ENCODE data around the gene SLC50A1. TPM values are rescaled to one million over a fixed set of nuclear protein-coding genes. Genes with fewer than 3 reads are reported as not detected.

SLC50A1 gene
- polyA plus RNA-seq, 2 donors, result 41.0 to 51.5 TPM

DNA sequence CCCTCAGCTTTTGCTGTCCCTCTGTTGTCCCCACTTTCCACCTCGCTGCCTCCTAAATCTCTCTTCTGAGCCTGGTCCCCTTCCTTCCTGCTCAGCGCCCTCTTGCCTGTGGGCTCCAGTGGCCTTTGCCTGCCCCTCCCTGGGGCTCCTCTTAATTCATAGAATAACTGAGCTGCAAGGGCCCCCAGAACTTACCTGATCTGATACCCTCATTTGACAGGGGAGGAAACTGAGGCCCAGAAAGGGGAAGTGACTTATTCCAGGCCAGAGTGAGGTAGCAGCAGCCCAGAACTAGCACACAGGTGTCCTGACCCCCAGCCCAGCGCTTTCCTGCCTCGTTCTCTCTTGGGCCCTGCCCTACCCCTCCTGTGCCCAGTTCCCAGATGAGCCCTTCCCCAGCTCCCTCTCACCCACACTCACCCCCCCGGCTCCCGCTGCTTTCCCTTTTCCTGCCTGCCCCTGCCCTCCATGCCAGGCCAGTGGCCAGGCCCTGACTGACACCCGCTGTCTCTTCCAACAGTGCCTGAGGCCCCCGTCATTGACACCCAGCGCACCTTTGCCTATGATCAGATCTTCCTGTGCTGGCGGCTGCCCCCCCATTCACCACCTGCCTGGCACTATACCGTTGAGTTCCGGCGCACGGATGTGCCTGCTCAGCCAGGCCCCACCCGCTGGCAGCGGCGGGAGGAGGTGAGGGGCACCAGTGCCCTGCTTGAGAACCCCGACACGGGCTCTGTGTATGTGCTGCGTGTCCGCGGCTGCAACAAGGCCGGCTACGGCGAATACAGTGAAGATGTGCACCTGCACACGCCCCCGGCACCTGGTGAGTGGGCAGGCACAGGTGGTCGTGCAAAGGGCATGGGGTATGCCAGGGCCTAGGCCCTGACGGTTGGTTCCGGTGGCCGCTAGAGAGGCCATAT, 43.7 kb downstream of the SLC50A1 start:
- Histone ChIP-seq H3K4me1 (ENCODE audit: control insufficient read depth in 2 of 2, insufficient read depth in 2 of 2, low read length in 1 of 2) (peaks cover 0 to 11% of the 10 kb centered on the region in 2 donors), H3K4me3 (ENCODE audit: low read depth in 1 of 2, low read length in 2 of 2) (no peak overlapping the region), H3K36me3 (ENCODE audit: control insufficient read depth in 2 of 2, insufficient read depth in 2 of 2, low read length in 1 of 2) (peaks cover 0 to 6% of the 10 kb centered on the region in 2 donors), H3K9me3 (ENCODE audit: control insufficient read depth in 2 of 2, insufficient read depth in 1 of 2, low read depth in 1 of 2, low read length in 1 of 2) (no peaks in the 10 kb centered on the region), H3K27me3 (ENCODE audit: control insufficient read depth in 1 of 2, insufficient read depth in 2 of 2, low read length in 2 of 2) (no peaks in the 10 kb centered on the region), H3K27ac (ENCODE audit: low read depth in 2 of 2, low read length in 1 of 2) (no peak overlapping the region)
- WGBS, 2 donors, result 87 to 88% methylated on average over 31 of the region's 31 CpGs

GRCh38 chr1:155181371-155182051, 45.9 kb downstream of the SLC50A1 start:
- Histone ChIP-seq H3K36me3 (ENCODE audit: control insufficient read depth in 2 of 2, insufficient read depth in 2 of 2, low read length in 1 of 2) (peaks cover 0 to 6% of the 10 kb centered on the region in 2 donors), H3K27me3 (ENCODE audit: control insufficient read depth in 1 of 2, insufficient read depth in 2 of 2, low read length in 2 of 2) (no peaks in the 10 kb centered on the region), H3K4me1 (ENCODE audit: control insufficient read depth in 2 of 2, insufficient read depth in 2 of 2, low read length in 1 of 2) (peaks cover 0 to 15% of the 10 kb centered on the region in 2 donors), H3K27ac (ENCODE audit: low read depth in 2 of 2, low read length in 1 of 2) (no peak overlapping the region), H3K9me3 (ENCODE audit: control insufficient read depth in 2 of 2, insufficient read depth in 1 of 2, low read depth in 1 of 2, low read length in 1 of 2) (no peaks in the 10 kb centered on the region), H3K4me3 (ENCODE audit: low read depth in 1 of 2, low read length in 2 of 2) (no peak overlapping the region)
- 92 to 93% methylated on average over 18 of the region's 18 CpGs for WGBS, 2 donors

- 87 to 89% methylated on average over 7 of the region's 7 CpGs for WGBS, 2 donors
- no peaks in the 10 kb centered on the region for H3K9me3 ChIP-seq (ENCODE audit: control insufficient read depth in 2 of 2, insufficient read depth in 1 of 2, low read depth in 1 of 2, low read length in 1 of 2)
- no peaks in the 10 kb centered on the region for H3K27me3 ChIP-seq (ENCODE audit: control insufficient read depth in 1 of 2, insufficient read depth in 2 of 2, low read length in 2 of 2)
- H3K4me3 ChIP-seq (ENCODE audit: low read depth in 1 of 2, low read length in 2 of 2), result no peak overlapping the region
- peaks cover 0 to 8% of the 10 kb centered on the region in 2 donors for H3K36me3 ChIP-seq (ENCODE audit: control insufficient read depth in 2 of 2, insufficient read depth in 2 of 2, low read length in 1 of 2)
- no peak overlapping the region for H3K27ac ChIP-seq (ENCODE audit: low read depth in 2 of 2, low read length in 1 of 2)
- H3K4me1 ChIP-seq (ENCODE audit: control insufficient read depth in 2 of 2, insufficient read depth in 2 of 2, low read length in 1 of 2), result peaks cover 3 to 11% of the 10 kb centered on the region in 2 donors
Measured at GRCh38 chr1:155182052-155182550, 46.4 kb downstream of the SLC50A1 start.

DNA sequence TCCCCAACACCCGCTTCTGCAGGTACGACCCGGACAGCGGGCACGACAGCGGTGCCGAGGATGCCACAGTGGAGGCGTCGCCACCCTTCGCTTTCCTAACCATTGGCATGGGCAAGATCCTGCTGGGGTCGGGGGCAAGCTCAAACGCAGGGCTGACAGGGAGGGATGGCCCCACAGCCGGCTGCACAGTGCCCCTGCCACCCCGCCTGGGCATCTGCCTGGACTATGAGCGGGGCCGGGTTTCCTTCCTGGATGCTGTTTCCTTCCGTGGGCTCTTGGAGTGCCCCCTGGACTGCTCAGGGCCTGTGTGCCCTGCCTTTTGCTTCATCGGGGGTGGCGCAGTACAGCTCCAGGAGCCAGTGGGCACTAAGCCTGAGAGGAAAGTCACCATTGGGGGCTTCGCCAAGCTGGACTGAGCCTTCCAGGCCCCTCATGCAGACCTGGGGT, 48.1 kb downstream of the SLC50A1 start:
- 88 to 91% methylated on average over 20 of the region's 20 CpGs for WGBS, 2 donors
- Histone ChIP-seq H3K27ac (ENCODE audit: low read depth in 2 of 2, low read length in 1 of 2) (no peak overlapping the region), H3K4me1 (ENCODE audit: control insufficient read depth in 2 of 2, insufficient read depth in 2 of 2, low read length in 1 of 2) (peaks cover 3 to 4% of the 10 kb centered on the region in 2 donors), H3K9me3 (ENCODE audit: control insufficient read depth in 2 of 2, insufficient read depth in 1 of 2, low read depth in 1 of 2, low read length in 1 of 2) (no peaks in the 10 kb centered on the region), H3K27me3 (ENCODE audit: control insufficient read depth in 1 of 2, insufficient read depth in 2 of 2, low read length in 2 of 2) (no peaks in the 10 kb centered on the region), H3K36me3 (ENCODE audit: control insufficient read depth in 2 of 2, insufficient read depth in 2 of 2, low read length in 1 of 2) (peaks cover 0 to 9% of the 10 kb centered on the region in 2 donors), H3K4me3 (ENCODE audit: low read depth in 1 of 2, low read length in 2 of 2) (no peak overlapping the region)

- H3K9me3 ChIP-seq (ENCODE audit: control insufficient read depth in 2 of 2, insufficient read depth in 1 of 2, low read depth in 1 of 2, low read length in 1 of 2), result no peaks in the 10 kb centered on the region
- WGBS, 2 donors, result 89 to 90% methylated on average over 4 of the region's 4 CpGs
- peaks cover 0 to 8% of the 10 kb centered on the region in 2 donors for H3K36me3 ChIP-seq (ENCODE audit: control insufficient read depth in 2 of 2, insufficient read depth in 2 of 2, low read length in 1 of 2)
- H3K4me3 ChIP-seq (ENCODE audit: low read depth in 1 of 2, low read length in 2 of 2), result no peak overlapping the region
- peak overlapping the region in 1 of 2 donors; percentile 52 for H3K27ac ChIP-seq (ENCODE audit: low read depth in 2 of 2, low read length in 1 of 2)
- H3K27me3 ChIP-seq (ENCODE audit: control insufficient read depth in 1 of 2, insufficient read depth in 2 of 2, low read length in 2 of 2), result no peaks in the 10 kb centered on the region
- H3K4me1 ChIP-seq (ENCODE audit: control insufficient read depth in 2 of 2, insufficient read depth in 2 of 2, low read length in 1 of 2), result peaks cover 3 to 4% of the 10 kb centered on the region in 2 donors
Measured at GRCh38 chr1:155184351-155184811, 48.7 kb downstream of the SLC50A1 start.

- Histone ChIP-seq H3K9me3 (ENCODE audit: control insufficient read depth in 2 of 2, insufficient read depth in 1 of 2, low read depth in 1 of 2, low read length in 1 of 2) (no peaks in the 10 kb centered on the region), H3K4me1 (ENCODE audit: control insufficient read depth in 2 of 2, insufficient read depth in 2 of 2, low read length in 1 of 2) (peaks cover 3 to 4% of the 10 kb centered on the region in 2 donors), H3K4me3 (ENCODE audit: low read depth in 1 of 2, low read length in 2 of 2) (no peak overlapping the region), H3K27me3 (ENCODE audit: control insufficient read depth in 1 of 2, insufficient read depth in 2 of 2, low read length in 2 of 2) (no peaks in the 10 kb centered on the region), H3K36me3 (ENCODE audit: control insufficient read depth in 2 of 2, insufficient read depth in 2 of 2, low read length in 1 of 2) (peaks cover 0 to 5% of the 10 kb centered on the region in 2 donors), H3K27ac (ENCODE audit: low read depth in 2 of 2, low read length in 1 of 2) (peak overlapping the region; percentile 51 to 52)
- WGBS, 2 donors, result 41 to 66% methylated on average over 21 of the region's 21 CpGs
Measured at GRCh38 chr1:155184835-155185782, 49.5 kb downstream of the SLC50A1 start.

DNA sequence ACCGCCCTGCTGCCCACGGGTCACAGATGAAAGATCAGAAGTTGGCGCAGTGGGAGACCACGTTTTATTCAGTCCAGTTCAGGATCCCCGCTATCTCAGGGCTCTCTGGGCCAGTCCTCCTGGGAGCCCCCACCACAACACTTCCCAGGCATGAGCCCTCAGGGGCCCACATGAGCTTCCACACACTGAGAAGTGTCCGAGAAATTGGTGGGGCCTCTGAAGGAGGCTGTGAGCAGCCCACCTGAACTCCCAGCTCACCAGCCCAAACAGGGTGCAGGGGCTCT, 50.1 kb downstream of the SLC50A1 start:
- Histone ChIP-seq H3K9me3 (ENCODE audit: control insufficient read depth in 2 of 2, insufficient read depth in 1 of 2, low read depth in 1 of 2, low read length in 1 of 2) (no peaks in the 10 kb centered on the region), H3K36me3 (ENCODE audit: control insufficient read depth in 2 of 2, insufficient read depth in 2 of 2, low read length in 1 of 2) (peaks cover 0 to 5% of the 10 kb centered on the region in 2 donors), H3K4me1 (ENCODE audit: control insufficient read depth in 2 of 2, insufficient read depth in 2 of 2, low read length in 1 of 2) (peaks cover 3 to 4% of the 10 kb centered on the region in 2 donors), H3K27ac (ENCODE audit: low read depth in 2 of 2, low read length in 1 of 2) (peak overlapping the region in 1 of 2 donors; percentile 6), H3K4me3 (ENCODE audit: low read depth in 1 of 2, low read length in 2 of 2) (no peak overlapping the region), H3K27me3 (ENCODE audit: control insufficient read depth in 1 of 2, insufficient read depth in 2 of 2, low read length in 2 of 2) (no peaks in the 10 kb centered on the region)
- 55 to 72% methylated on average over 6 of the region's 6 CpGs for WGBS, 2 donors

GRCh38 chr1:155186067-155186793, 50.6 kb downstream of the SLC50A1 start:
- WGBS, 2 donors, result 54 to 56% methylated on average over 7 to 8 of the region's 8 CpGs
- Histone ChIP-seq H3K27ac (ENCODE audit: low read depth in 2 of 2, low read length in 1 of 2) (peak overlapping the region in 1 of 2 donors; percentile 47), H3K4me1 (ENCODE audit: control insufficient read depth in 2 of 2, insufficient read depth in 2 of 2, low read length in 1 of 2) (peaks cover 3 to 4% of the 10 kb centered on the region in 2 donors), H3K9me3 (ENCODE audit: control insufficient read depth in 2 of 2, insufficient read depth in 1 of 2, low read depth in 1 of 2, low read length in 1 of 2) (no peaks in the 10 kb centered on the region), H3K4me3 (ENCODE audit: low read depth in 1 of 2, low read length in 2 of 2) (peak overlapping the region in 1 of 2 donors; percentile 5), H3K36me3 (ENCODE audit: control insufficient read depth in 2 of 2, insufficient read depth in 2 of 2, low read length in 1 of 2) (peaks cover 0 to 5% of the 10 kb centered on the region in 2 donors), H3K27me3 (ENCODE audit: control insufficient read depth in 1 of 2, insufficient read depth in 2 of 2, low read length in 2 of 2) (no peaks in the 10 kb centered on the region)
